Right atrium auricular region (tissue), 2 donors: Measurements from ENCODE around the gene PRSS1. TPM values are rescaled to one million over a fixed set of nuclear protein-coding genes. Genes with fewer than 3 reads are reported as not detected.

Experiments
- DNase-seq: peaks from one replicate; pipeline ENCODE4 v3.0.0-alpha.2; 2019; ENCODE audit warnings: low spot score
- H3K27ac ChIP-seq, 2 donors: fragments of 200-600 bp; sonication (generic); 1 replicate in 1 of 2; 2 replicates in 1 of 2; pipeline ENCODE4 v1.5.1; 2016 to 2019
- H3K27me3 ChIP-seq, 2 donors: fragments of 200-600 bp; sonication (generic); one replicate each; pipeline versions ENCODE4 v1.5.1 to v1.6.0; 2017 to 2019
- H3K36me3 ChIP-seq: fragments of 200-600 bp; sonication (generic); one replicate; pipeline ENCODE4 v1.5.1; 2016
- H3K4me1 ChIP-seq, 2 donors: fragments of 200-600 bp; sonication (generic); one replicate each; pipeline versions ENCODE4 v1.5.1 to v1.6.0; 2017 to 2019
- H3K4me3 ChIP-seq, 2 donors: fragments of 200-600 bp; sonication (generic); 1 replicate in 1 of 2; 2 replicates in 1 of 2; pipeline ENCODE4 v1.5.1; 2017 to 2019; ENCODE audit warnings: mild to moderate bottlenecking in 1 of 2, moderate library complexity in 1 of 2
- H3K9me3 ChIP-seq, 2 donors: fragments of 200-600 bp; sonication (generic); one replicate each; pipeline ENCODE4 v1.5.1; 2019
- CTCF ChIP-seq, 2 donors: fragments of 200-600 bp; sonication (generic); IDR thresholded peaks; one replicate each; pipeline ENCODE4 v1.5.1; 2019; ENCODE audit warnings: antibody characterized with exemption in 2 of 2
- total RNA-seq, 2 donors: library from RNA; depleted of rRNA; stranded (reverse); fragments of >200 nt; gene quantifications; one replicate each; pipeline ENCODE4 v1.1.0, GENCODE V29; 2016

The PRSS1 gene
- total RNA-seq, 2 donors from 2014 or later = not detected

GRCh38 chr7:142720172-142720773 lies 29.0 kb upstream of the PRSS1 start:
- no peak overlapping the region for H3K4me3 ChIP-seq
- H3K4me1 ChIP-seq = no peaks in the 10 kb centered on the region
- no peaks in the 10 kb centered on the region for H3K27me3 ChIP-seq
- H3K9me3 ChIP-seq = no peaks in the 10 kb centered on the region
- H3K36me3 ChIP-seq = no peaks in the 10 kb centered on the region
- H3K27ac ChIP-seq = no peak overlapping the region
- TF ChIP-seq CTCF (IDR thresholded peaks at IDR 0.05) = no peak
- DNase-seq = no peak

- Histone ChIP-seq H3K27ac (no peak overlapping the region), H3K4me3 (no peak overlapping the region), H3K9me3 (no peaks in the 10 kb centered on the region), H3K27me3 (no peaks in the 10 kb centered on the region), H3K36me3 (no peaks in the 10 kb centered on the region), H3K4me1 (no peaks in the 10 kb centered on the region)
- no peak for TF ChIP-seq CTCF (IDR thresholded peaks at IDR 0.05)
- DNase-seq = no peak
Measured at GRCh38 chr7:142720986-142721385, 28.3 kb upstream of the PRSS1 start.

- no peaks in the 10 kb centered on the region for H3K4me1 ChIP-seq
- H3K27me3 ChIP-seq = no peaks in the 10 kb centered on the region
- DNase-seq = no peak
- TF ChIP-seq CTCF (IDR thresholded peaks at IDR 0.05) = no peak
- no peaks in the 10 kb centered on the region for H3K9me3 ChIP-seq
- H3K36me3 ChIP-seq = no peaks in the 10 kb centered on the region
- no peak overlapping the region for H3K27ac ChIP-seq
- no peak overlapping the region for H3K4me3 ChIP-seq
Measured at GRCh38 chr7:142722248-142722794, 27.0 kb upstream of the PRSS1 start.

- DNase-seq = no peak
- Histone ChIP-seq H3K27me3 (no peaks in the 10 kb centered on the region), H3K9me3 (no peaks in the 10 kb centered on the region), H3K36me3 (no peaks in the 10 kb centered on the region), H3K27ac (no peak overlapping the region), H3K4me3 (no peak overlapping the region), H3K4me1 (no peaks in the 10 kb centered on the region)
- no peak for TF ChIP-seq CTCF (IDR thresholded peaks at IDR 0.05)
Measured at GRCh38 chr7:142733271-142733670, 16.0 kb upstream of the PRSS1 start.

GRCh38 chr7:142739923-142740492 lies 9.3 kb upstream of the PRSS1 start:
- no peak for DNase-seq
- Histone ChIP-seq H3K9me3 (no peaks in the 10 kb centered on the region), H3K36me3 (no peaks in the 10 kb centered on the region), H3K27me3 (no peaks in the 10 kb centered on the region), H3K4me3 (no peak overlapping the region), H3K4me1 (peaks cover 0 to 12% of the 10 kb centered on the region in 2 donors), H3K27ac (no peak overlapping the region)
- TF ChIP-seq CTCF (IDR thresholded peaks at IDR 0.05) = no peak
